Measurements from ENCODE around the gene PRODH2. TPM values are rescaled to one million over a fixed set of nuclear protein-coding genes. Genes with fewer than 3 reads are reported as not detected.

PRODH2 gene
- total and polyA plus RNA-seq, 10 of the 15 experiments (the other 5 are each of a cell fraction or from before 2014, with no cell fraction given): 0.07 TPM; not detected in 9

DNA sequence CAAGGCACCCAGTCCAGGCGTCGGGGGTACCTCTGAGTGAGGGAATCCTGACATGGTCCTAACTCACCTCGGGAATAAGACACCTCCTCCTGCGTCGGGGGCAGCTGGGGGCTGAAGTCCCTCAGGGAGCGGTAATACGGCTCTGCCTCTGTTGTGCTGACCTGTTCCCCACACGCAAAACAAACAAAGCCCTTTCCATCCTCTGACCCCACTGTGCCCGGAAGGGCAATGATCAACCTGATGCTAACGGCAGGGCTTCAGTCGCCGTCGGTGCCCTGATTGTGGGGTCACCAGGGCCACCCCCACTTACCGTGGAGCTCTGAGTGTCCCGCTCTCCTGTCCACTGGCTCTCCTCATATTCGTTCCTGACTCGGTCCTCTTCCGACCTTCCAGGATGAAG, 18.3 kb upstream of the PRODH2 start:
- no TSS peak for BruUV-seq (replicated peaks)
- CTCF ChIA-PET: interaction anchor here (0.8 kb wide), 1 partner anchor 14 kb away, joined by 3 read pairs; no protein-coding TSS in a partner anchor
- Histone ChIP-seq H3K79me2 (ENCODE audit: control insufficient read depth, insufficient read depth, low read length) (no peaks in the 10 kb centered on the region), H3K36me3 (ENCODE audit: control insufficient read depth in 2 of 2, insufficient read depth in 2 of 2, low read length in 1 of 2) (no peaks in the 10 kb centered on the region), H3K27me3 (replicated peaks in 1 of 2; ENCODE audit: control insufficient read depth in 2 of 2, insufficient read depth in 2 of 2, low read length in 1 of 2) (no peaks in the 10 kb centered on the region; a peak in 2 of 4 replicates), H2AFZ (ENCODE audit: control insufficient read depth, low read depth, low read length) (no peak overlapping the region), H3K4me3 (no peak overlapping the region), H3K9me3 (replicated peaks; ENCODE audit: control insufficient read depth, insufficient read depth, low read length) (no peaks in the 10 kb centered on the region), H3K4me1 (ENCODE audit: control insufficient read depth, insufficient read depth, low read length) (no peaks in the 10 kb centered on the region), H3K4me2 (ENCODE audit: control insufficient read depth, insufficient read depth) (no peak overlapping the region), H3K27ac (ENCODE audit: control insufficient read depth, insufficient read depth) (no peak overlapping the region), H4K20me1 (ENCODE audit: control insufficient read depth, insufficient read depth) (no peaks in the 10 kb centered on the region; the same call in 1 of the 2 replicates), H3K9ac (ENCODE audit: control insufficient read depth, insufficient read depth, low read length) (no peak overlapping the region)
- FAIRE-seq: no peak
- RAD21 ChIA-PET (ENCODE audit: unreplicated experiment): no interaction called here
- SMC1A ChIA-PET (ENCODE audit: uncharacterized antibody, unreplicated experiment): no interaction called here
- POLR2A ChIA-PET: no interaction called here
- ATAC-seq: no peak
- WGBS (ENCODE audit: insufficient coverage, insufficient replicate concordance, low lambda C conversion rate, missing lambda C conversion rate): 41% methylated on average over 18 of the region's 18 CpGs
- DNase-seq (ENCODE audit: low read depth, low spot score): no peak
- intact Hi-C loops (cut with micrococcal nuclease; ENCODE audit: unreplicated experiment): no loop called here
- in situ Hi-C loops (cut with MboI): no loop called here
- TF ChIP-seq ZNF622 (IDR thresholded peaks at IDR 0.05) (no peak), POLR2A (IDR thresholded peaks at IDR 0.05; ENCODE audit: low read depth, low read length) (no peak), ZNF24 (IDR thresholded peaks at IDR 0.05) (no peak), MXI1 (IDR thresholded peaks at IDR 0.05; ENCODE audit: low read depth, low read length) (no peak), GATAD2B (conservative IDR thresholded peaks at IDR 0.05; ENCODE audit: low read depth) (no peak), KLF5 (IDR thresholded peaks at IDR 0.05; ENCODE audit: partially characterized antibody) (no peak), MEF2A (IDR thresholded peaks at IDR 0.05; ENCODE audit: insufficient read depth, low read depth, low read length) (no peak), TCF7 (IDR thresholded peaks at IDR 0.05; ENCODE audit: borderline replicate concordance) (no peak), ASH2L (IDR thresholded peaks at IDR 0.05; ENCODE audit: borderline replicate concordance, low read depth) (no peak), CBX5 (IDR thresholded peaks at IDR 0.05; ENCODE audit: low read depth) (no peak), SREBF2 (IDR thresholded peaks at IDR 0.05; ENCODE audit: low read length) (no peak), WRNIP1 (IDR thresholded peaks at IDR 0.05; ENCODE audit: borderline replicate concordance, low read depth, low read length) (no peak), NR2C1 (IDR thresholded peaks at IDR 0.05) (no peak), BHLHE40 (IDR thresholded peaks at IDR 0.05; ENCODE audit: borderline replicate concordance in 1 of 2, low read depth in 2 of 2, low read length in 1 of 2) (no peak)
- TF ChIP-seq, protein P1, sequence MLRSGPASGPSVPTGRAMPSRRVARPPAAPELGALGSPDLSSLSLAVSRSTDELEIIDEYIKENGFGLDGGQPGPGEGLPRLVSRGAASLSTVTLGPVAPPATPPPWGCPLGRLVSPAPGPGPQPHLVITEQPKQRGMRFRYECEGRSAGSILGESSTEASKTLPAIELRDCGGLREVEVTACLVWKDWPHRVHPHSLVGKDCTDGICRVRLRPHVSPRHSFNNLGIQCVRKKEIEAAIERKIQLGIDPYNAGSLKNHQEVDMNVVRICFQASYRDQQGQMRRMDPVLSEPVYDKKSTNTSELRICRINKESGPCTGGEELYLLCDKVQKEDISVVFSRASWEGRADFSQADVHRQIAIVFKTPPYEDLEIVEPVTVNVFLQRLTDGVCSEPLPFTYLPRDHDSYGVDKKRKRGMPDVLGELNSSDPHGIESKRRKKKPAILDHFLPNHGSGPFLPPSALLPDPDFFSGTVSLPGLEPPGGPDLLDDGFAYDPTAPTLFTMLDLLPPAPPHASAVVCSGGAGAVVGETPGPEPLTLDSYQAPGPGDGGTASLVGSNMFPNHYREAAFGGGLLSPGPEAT (IDR thresholded peaks at IDR 0.05; ENCODE audit: low read depth): no peak
- TF ChIP-seq, protein P2, sequence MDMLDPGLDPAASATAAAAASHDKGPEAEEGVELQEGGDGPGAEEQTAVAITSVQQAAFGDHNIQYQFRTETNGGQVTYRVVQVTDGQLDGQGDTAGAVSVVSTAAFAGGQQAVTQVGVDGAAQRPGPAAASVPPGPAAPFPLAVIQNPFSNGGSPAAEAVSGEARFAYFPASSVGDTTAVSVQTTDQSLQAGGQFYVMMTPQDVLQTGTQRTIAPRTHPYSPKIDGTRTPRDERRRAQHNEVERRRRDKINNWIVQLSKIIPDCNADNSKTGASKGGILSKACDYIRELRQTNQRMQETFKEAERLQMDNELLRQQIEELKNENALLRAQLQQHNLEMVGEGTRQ (IDR thresholded peaks at IDR 0.05; ENCODE audit: borderline replicate concordance, low read depth, low read length): no peak
- TF ChIP-seq, protein P3, sequence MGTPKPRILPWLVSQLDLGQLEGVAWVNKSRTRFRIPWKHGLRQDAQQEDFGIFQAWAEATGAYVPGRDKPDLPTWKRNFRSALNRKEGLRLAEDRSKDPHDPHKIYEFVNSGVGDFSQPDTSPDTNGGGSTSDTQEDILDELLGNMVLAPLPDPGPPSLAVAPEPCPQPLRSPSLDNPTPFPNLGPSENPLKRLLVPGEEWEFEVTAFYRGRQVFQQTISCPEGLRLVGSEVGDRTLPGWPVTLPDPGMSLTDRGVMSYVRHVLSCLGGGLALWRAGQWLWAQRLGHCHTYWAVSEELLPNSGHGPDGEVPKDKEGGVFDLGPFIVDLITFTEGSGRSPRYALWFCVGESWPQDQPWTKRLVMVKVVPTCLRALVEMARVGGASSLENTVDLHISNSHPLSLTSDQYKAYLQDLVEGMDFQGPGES (IDR thresholded peaks at IDR 0.05): no peak
- TF ChIP-seq, protein P4, sequence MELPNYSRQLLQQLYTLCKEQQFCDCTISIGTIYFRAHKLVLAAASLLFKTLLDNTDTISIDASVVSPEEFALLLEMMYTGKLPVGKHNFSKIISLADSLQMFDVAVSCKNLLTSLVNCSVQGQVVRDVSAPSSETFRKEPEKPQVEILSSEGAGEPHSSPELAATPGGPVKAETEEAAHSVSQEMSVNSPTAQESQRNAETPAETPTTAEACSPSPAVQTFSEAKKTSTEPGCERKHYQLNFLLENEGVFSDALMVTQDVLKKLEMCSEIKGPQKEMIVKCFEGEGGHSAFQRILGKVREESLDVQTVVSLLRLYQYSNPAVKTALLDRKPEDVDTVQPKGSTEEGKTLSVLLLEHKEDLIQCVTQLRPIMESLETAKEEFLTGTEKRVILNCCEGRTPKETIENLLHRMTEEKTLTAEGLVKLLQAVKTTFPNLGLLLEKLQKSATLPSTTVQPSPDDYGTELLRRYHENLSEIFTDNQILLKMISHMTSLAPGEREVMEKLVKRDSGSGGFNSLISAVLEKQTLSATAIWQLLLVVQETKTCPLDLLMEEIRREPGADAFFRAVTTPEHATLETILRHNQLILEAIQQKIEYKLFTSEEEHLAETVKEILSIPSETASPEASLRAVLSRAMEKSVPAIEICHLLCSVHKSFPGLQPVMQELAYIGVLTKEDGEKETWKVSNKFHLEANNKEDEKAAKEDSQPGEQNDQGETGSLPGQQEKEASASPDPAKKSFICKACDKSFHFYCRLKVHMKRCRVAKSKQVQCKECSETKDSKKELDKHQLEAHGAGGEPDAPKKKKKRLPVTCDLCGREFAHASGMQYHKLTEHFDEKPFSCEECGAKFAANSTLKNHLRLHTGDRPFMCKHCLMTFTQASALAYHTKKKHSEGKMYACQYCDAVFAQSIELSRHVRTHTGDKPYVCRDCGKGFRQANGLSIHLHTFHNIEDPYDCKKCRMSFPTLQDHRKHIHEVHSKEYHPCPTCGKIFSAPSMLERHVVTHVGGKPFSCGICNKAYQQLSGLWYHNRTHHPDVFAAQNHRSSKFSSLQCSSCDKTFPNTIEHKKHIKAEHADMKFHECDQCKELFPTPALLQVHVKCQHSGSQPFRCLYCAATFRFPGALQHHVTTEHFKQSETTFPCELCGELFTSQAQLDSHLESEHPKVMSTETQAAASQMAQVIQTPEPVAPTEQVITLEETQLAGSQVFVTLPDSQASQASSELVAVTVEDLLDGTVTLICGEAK (IDR thresholded peaks at IDR 0.05; ENCODE audit: borderline replicate concordance): no peak
